Renal cortex interstitium (tissue), 11 donors: ENCODE results near the gene ZFYVE9. TPM values are rescaled to one million over a fixed set of nuclear protein-coding genes. Genes with fewer than 3 reads are reported as not detected.

Experiments used
- DNase-seq, 11 donors: peaks; one replicate each; pipeline ENCODE4 v3.0.0-alpha.2; 2013; ENCODE audit warnings: low read depth in 9 of 11, low spot score in 4 of 11; ENCODE audit errors: extremely low read depth in 1 of 11
- polyA plus RNA-seq, 3 donors: library from polyadenylated mRNA; unstranded; fragments of 120-200 nt; gene quantifications; one replicate each; pipeline ENCODE4 v1.2.1, GENCODE V29; 2013; ENCODE audit not compliant: insufficient read length in 3 of 3

ZFYVE9 gene
- polyA plus RNA-seq, 3 donors: 32.3 to 36.2 (median 34.6) TPM

DNA sequence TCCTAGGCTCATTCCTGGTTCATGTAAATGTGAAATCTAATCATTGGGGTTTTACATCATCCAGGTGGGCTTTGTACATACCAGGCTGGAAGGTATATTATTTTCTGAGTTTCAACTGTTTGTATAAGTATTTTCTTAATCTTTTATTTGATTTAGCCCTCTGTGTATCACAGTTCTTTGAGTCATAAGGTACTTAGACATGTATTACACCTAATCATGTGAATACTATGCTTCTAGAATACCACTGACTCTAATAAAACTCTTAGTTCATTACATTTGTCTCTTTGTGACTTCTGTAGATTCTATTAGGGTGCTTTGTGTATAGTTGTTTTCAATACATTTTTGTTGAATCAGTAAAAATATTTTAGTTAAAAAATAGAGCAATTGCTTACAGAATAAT is 92.8 kb downstream of the ZFYVE9 start:
- no peak for DNase-seq

DNA sequence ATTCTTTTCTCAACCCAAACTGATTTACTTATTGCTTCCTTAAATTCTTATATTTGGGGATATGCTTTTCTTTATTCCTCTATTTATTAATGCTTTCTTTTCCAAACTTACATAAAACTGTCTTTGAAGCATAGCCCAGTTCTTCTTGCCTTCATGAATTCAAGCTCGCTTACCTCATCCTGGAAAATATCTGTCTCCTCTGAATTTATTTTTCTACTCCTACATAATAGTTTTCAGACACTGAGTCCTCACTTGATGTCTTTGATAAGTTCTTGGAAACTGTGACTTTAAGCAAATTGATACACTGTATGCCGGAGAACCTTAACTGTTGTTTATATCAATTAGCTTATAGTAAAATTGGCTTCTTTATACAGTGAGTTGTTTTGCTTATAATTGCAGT is 93.8 kb downstream of the ZFYVE9 start:
- no peak for DNase-seq

DNA sequence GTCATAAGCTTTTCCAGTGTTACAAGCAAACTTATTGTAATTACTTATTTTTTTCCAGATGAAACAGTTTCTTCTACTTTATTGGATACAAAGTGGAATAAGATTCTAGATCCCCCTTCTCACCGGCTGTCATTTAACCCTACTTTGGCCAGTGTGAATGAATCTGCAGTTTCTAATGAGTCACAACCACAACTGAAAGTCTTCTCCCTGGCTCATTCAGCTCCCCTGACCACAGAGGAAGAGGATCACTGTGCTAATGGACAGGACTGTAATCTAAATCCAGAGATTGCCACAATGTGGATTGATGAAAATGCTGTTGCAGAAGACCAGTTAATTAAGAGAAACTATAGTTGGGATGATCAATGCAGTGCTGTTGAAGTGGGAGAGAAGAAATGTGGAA is 95.5 kb downstream of the ZFYVE9 start:
- no peak for DNase-seq

DNA sequence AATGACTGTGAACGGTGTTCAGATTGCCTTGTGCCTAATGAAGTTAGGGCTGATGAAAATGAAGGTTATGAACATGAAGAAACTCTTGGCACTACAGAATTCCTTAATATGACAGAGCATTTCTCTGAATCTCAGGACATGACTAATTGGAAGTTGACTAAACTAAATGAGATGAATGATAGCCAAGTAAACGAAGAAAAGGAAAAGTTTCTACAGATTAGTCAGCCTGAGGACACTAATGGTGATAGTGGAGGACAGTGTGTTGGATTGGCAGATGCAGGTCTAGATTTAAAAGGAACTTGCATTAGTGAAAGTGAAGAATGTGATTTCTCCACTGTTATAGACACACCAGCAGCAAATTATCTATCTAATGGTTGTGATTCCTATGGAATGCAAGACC is 96.6 kb downstream of the ZFYVE9 start:
- no peak for DNase-seq

DNA sequence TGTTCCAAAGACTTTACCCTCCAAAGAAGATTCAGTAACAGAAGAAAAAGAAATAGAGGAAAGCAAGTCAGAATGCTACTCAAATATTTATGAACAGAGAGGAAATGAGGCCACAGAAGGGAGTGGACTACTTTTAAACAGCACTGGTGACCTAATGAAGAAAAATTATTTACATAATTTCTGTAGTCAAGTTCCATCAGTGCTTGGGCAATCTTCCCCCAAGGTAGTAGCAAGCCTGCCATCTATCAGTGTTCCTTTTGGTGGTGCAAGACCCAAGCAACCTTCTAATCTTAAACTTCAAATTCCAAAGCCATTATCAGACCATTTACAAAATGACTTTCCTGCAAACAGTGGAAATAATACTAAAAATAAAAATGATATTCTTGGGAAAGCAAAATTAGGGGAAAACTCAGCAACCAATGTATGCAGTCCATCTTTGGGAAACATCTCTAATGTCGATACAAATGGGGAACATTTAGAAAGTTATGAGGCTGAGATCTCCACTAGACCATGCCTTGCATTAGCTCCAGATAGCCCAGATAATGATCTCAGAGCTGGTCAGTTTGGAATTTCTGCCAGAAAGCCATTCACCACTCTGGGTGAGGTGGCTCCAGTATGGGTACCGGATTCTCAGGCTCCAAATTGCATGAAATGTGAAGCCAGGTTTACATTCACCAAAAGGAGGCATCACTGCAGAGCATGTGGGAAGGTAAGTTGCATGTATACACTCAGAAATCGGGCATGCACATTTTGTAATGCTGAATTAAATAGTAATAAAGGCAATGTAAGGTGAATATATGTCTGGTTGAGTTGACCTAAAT is 97.2 kb downstream of the ZFYVE9 start:
- no peak for DNase-seq

DNA sequence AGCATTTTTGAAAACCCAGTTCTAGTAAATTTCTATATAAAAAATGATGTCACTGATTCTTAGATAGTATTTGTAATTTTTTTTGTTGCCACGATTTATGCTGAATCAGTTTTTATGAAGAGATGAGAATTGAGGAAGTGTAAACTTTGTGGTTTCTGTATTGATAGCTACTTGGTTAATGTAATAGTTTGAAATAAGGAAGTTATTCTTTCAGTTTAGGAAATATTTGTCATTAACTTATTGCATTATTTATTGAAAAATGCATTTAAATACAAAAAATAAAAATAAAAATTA is 97.8 kb downstream of the ZFYVE9 start:
- no peak for DNase-seq

DNA sequence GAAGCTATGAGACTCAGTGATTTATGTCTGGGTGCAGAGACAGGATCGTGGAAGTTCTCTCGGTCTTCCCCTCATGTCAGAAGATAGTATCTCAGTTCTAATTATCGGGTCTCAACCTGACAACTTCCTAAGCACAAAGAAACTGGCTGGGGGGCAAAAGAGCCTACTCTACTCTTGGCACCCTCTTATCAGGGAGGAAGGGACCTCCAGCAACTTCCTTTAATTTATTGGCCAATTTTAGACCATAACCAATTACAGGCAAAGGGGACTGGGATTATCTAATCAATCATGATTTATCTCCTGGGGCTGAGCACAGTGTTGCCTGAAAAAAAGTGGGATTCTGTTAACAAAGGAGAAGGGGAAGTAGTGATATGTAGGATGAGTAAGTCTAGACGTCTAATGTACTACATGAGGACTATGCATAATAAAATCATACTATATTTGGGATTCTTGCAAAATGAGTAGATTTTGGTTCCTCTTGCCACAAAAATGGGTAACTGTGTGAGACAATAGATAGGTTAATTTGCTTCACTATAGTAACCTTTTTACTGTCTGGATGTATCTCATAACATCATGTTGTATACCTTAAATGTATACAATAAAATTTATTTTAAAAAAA is 98.8 kb downstream of the ZFYVE9 start:
- no peak for DNase-seq

DNA sequence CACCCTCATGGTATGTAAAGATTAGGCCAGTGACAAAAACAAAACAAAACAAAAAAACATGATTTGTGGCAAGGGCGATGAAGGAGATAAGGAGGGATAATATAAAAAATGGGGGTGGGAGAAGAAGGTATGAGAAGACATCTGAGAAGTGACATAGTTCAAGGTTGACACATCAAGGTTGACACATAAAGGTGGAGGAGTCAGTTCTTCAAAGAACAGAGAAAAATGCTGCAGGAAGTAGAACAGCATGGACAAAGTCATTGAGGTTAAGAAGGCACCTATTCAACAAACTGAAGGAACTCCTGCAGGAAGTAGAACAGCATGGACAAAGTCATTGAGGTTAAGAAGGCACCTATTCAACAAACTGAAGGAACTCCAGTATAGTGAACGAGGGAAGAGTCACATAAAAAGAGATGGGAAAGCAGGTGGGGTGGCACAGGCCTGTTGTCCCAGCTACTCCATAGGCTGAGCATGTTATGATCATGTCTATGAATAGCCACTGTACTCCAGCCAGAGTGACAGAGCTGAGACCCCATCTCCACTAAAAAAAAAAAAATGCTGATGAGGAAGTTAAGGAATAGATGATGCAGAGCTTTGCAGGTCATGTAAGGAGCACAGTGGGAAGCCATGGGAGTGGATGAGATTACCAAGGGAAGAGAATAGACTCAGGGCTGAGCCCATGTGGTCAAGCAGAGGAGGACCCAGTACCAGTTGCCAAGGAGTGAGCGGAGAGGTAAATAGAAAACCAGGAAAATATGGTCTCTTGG is 101.5 kb downstream of the ZFYVE9 start:
- no peak for DNase-seq

DNA sequence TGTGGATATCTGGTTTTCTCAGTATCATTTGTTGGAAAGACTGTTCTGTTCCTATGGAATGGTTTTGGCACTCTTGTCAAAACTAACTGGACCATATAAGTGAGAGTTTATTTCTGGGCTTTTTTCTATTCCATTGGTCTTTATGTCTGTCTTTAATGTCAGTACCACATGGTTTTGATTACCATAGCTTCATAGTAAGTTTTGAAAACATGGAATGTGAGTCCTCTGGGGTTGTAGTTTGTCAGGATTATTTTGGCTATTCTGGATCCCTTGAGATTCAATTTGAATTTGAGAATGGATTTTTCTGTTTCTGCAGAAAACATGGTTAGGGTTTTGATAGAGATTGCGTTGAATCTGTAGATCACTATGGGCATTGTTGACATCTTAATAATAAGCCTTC is 107.9 kb downstream of the ZFYVE9 start:
- no peak for DNase-seq

DNA sequence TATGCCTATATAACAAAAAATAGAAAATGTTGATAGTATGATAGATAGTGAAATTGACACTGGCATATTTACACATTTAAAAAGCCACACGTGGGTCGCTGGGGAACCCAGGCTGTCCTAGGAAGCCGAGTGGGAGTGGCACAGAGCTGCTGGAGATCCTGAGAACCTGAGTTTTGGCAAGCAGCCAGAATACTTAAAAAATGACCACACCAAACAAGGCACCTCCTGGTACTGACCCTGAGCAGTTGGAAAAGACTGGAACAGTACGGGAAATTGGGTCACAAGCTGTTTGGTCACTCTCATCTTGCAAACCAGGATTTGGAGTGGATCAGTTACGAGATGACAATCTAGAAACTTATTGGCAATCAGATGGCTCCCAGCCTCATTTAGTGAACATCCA is 111.5 kb downstream of the ZFYVE9 start:
- no peak for DNase-seq

DNA sequence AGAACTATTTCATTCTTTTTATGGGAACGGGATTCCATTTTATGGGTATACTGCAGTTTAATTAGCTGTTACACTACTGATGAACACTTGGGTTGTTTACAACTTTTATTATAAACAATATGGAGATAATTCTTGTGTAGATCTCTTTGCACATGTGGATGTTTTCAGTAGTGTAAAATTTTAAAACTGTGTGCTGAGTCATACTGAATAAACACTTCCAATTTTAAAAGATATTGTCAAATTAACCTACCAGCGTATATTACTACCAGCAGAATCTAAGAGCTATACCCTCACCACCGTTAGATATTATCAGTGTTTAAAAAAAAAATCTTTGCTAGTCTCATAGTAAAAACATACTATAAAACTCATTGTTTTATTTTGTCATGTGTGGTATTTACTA is 118.0 kb downstream of the ZFYVE9 start:
- no peak for DNase-seq

DNA sequence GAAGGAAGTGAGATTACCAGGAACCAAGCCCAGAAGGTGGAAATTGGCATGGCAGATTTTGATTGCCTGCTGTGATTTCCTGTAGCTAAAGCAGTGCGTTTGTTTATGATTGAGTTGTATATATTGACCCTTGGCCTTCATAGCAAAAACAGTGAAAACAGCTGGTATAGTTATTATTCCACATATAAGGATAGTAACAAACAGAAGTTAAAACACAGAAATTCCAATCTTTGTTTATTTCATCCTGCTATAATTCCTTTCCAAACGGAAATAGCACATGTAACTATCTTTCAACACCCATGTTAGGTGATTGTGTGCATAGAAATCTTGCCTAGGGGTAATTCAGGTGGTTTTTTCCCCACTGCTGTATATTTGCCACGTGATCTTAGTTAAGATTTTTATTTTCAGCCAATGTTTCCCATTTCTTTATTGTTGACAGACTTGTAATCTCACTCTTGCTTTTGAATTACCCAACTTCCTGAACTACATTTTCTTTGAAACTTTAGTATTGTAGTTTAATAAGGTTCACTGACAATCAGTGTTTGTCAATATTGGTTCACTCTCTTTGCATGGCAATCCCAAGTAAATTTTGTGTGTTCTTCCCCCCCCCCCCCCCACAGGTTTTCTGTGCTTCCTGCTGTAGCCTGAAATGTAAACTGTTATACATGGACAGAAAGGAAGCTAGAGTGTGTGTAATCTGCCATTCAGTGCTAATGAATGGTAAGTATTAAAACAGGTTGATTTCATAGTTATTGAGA is 121.4 kb downstream of the ZFYVE9 start:
- no peak for DNase-seq

DNA sequence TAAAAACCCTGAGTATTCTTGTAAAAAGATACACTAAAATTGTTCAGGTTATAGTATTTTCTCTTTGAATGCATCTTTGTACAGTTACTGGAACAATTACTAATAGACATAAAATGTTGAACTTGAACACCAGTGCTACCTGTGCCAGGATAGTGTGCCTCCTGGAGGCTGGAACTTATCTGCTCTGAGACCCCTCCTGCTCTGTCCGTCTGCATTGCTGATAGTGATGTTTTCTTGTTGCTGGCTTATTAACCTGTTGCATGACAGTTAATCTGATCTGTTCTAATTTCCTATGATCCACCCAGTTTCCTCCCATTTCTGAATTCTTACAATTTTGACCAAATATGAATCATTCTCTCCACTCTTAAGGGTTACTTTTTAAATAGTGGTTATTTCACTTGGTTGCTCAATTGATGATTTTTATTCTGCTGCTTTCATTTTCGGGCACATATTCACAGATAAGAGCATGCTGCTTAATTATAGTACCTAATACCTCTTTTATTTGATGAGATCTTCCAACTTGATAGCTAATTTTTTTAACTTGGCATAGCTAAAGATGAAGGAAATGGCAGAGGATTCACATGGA is 122.7 kb downstream of the ZFYVE9 start:
- no peak for DNase-seq

DNA sequence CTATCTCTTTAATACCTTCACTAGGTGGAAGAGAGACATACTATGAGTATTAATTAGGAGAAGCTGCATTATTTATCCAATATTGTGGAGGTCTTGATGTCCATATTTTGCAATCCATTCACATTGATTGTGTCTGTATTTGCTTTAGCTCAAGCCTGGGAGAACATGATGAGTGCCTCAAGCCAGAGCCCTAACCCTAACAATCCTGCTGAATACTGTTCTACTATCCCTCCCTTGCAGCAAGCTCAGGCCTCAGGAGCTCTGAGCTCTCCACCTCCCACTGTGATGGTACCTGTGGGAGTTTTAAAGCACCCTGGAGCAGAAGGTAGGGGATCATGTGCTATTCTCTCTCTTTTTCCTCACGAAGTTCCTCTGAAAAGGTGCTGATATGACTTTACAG is 124.6 kb downstream of the ZFYVE9 start:
- DNase-seq: no peak

DNA sequence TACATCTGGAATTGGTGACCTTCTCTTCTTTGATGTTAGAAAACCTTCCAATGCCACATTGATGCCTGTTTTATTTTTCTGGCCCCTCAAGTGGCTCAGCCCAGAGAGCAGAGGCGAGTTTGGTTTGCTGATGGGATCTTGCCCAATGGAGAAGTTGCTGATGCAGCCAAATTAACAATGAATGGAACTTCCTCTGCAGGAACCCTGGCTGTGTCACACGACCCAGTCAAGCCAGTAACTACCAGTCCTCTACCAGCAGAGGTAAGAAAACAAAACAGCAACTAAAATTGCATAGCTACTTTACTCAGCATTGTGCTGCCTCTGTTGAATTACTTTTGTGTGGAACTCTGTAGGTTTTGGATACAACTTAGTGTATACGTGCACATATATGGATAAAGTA is 126.5 kb downstream of the ZFYVE9 start:
- no peak for DNase-seq

DNA sequence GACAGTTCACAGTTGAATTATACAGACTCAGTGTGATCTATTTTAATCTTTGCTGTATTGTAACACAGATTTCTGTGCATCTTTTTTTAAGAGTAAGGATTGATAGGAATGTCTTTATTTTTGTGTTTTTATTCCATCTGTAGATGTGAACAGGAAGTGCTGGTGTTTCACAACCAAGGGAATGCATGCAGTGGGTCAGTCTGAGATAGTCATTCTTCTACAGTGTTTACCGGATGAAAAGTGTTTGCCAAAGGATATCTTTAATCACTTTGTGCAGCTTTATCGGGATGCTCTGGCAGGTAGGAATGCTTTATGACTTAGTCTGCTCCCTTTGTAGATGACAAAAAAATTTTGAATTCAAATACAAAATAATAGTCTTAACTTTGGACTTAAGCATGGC is 139.6 kb downstream of the ZFYVE9 start:
- no peak for DNase-seq

DNA sequence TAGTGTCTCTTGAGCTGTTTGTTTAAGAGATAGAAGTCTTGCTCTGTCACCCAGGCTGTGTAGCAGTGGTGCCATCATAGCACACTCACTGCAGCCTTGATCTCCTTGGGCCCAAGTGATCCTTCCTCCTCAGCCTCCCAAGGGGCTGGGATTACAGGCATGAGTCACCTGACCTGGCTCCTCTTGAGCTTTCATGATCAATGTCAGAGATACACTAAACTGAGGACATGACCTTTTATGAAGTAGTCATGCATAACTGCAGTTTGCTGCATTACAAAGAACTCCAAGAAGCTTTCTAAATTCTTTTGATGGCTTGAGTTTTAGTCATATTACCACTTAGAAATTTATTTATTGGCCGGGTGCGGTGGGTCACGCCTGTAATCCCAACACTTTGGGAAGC is 146.4 kb downstream of the ZFYVE9 start:
- DNase-seq: no peak

DNA sequence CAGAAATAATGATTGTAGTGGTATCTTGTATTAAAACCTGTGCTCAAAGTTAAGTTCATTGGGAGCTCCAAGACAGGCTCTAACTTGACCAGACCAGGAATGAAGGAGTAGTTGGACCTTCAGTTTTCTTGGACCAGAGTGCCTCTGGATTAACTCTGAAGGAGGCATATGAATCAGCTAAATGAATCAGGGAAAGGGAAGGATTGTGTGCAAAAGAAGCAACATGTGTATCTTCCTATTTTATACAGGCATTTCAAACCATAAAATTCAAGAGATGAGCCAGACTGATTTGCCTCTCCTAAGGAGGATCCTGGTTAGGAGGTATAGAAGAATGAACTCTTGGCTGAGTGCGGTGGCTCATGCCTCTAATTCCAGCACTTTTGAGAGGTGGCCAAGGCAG is 152.7 kb downstream of the ZFYVE9 start:
- DNase-seq: no peak

DNA sequence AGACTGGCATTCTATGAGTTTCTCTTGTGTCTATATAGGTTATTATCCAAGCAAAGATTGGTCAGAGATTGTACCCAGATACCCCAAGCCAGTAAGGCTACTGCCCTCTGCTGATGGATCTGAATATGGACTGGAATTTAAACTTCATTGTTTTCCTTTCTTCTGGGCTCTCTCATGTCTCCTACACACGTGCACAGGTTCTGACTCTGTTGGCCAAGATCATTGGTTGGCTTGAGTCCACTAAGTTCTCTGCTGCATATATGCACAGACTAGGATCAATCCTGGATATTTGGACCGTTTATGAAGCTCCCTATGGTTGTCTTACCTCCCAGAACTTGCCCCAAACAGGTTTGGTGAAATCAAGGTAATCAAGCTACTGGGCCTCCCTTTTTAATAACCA is 154.5 kb downstream of the ZFYVE9 start:
- DNase-seq: peak in 10 of 11 donors; percentile 2 to 25 (median 14)
